Smooth muscle cell (in vitro differentiated cells): Measurements from ENCODE around the gene KANSL1L. TPM values are rescaled to one million over a fixed set of nuclear protein-coding genes. Genes with fewer than 3 reads are reported as not detected.

Experiments used
- DNase-seq: peaks from one replicate; lab custom pipeline; 2025; ENCODE audit not compliant: unreplicated experiment; lab: John Stamatoyannopoulos, UW
- H2AFZ ChIP-seq: fragments of 200-600 bp; sonication (generic); 2 replicates; pipeline ENCODE4 v1.6.0; 2016; ENCODE audit warnings: antibody characterized with exemption, low read depth, mild to moderate bottlenecking
- H3F3A ChIP-seq: fragments of 200-600 bp; sonication (generic); 2 replicates; pipeline ENCODE4 v1.6.0; 2017; ENCODE audit warnings: antibody characterized with exemption, low read depth
- H3K27ac ChIP-seq: fragments of 200-600 bp; sonication (generic); 2 replicates; pipeline ENCODE4 v1.5.1; 2016; ENCODE audit warnings: low read depth, mild to moderate bottlenecking
- H3K27me3 ChIP-seq: fragments of 200-600 bp; sonication (generic); 2 replicates; pipeline ENCODE4 v1.6.1; 2016; ENCODE audit warnings: low read depth, mild to moderate bottlenecking
- H3K36me3 ChIP-seq: fragments of 200-600 bp; sonication (generic); 2 replicates; pipeline ENCODE4 v1.5.1; 2016; ENCODE audit warnings: low read depth
- H3K4me1 ChIP-seq: fragments of 200-600 bp; sonication (generic); 2 replicates; pipeline ENCODE4 v1.5.1; 2016; ENCODE audit warnings: low read depth
- H3K4me2 ChIP-seq: fragments of 200-600 bp; sonication (generic); 2 replicates; pipeline ENCODE4 v1.6.0; 2016; ENCODE audit warnings: mild to moderate bottlenecking
- H3K4me3 ChIP-seq: fragments of 200-600 bp; sonication (generic); 2 replicates; pipeline ENCODE4 v1.5.1; 2016; ENCODE audit warnings: mild to moderate bottlenecking
- H3K79me2 ChIP-seq: fragments of 200-600 bp; sonication (generic); 2 replicates; pipeline ENCODE4 v1.6.0; 2016; ENCODE audit warnings: low read depth, mild to moderate bottlenecking
- H3K9ac ChIP-seq: fragments of 200-600 bp; sonication (generic); 2 replicates; pipeline ENCODE4 v1.6.0; 2016; ENCODE audit warnings: low read depth
- H3K9me3 ChIP-seq: fragments of 200-600 bp; sonication (generic); replicated peaks from 2 replicates; pipeline ENCODE4 v1.5.1; 2016; ENCODE audit warnings: low read depth
- H4K20me1 ChIP-seq: fragments of 200-600 bp; sonication (generic); 2 replicates; pipeline ENCODE4 v1.6.0; 2016; ENCODE audit warnings: low read depth
- WGBS: methylation state at CpG from one replicate; pipeline ENCODE4 v1.1.7; 2016; ENCODE audit warnings: low lambda C conversion rate; 5-methylcytosine and 5-hydroxymethylcytosine counted together
- polyA plus RNA-seq: library from polyadenylated mRNA; unstranded; fragments of >200 nt; fragmentation: Nextera tagmentation; extraction: Ambion mirVana; gene quantifications from 2 replicates; pipeline ENCODE4 v1.2.1, GENCODE V29; 2016
- total RNA-seq: library from RNA; depleted of rRNA; stranded (reverse); fragments of >200 nt; gene quantifications from 2 replicates; pipeline ENCODE4 v1.2.3, GENCODE V29; 2014
- TF ChIP-seq, protein P1 (sequence below): fragments of 200-600 bp; sonication (generic); IDR thresholded peaks from 2 replicates; pipeline ENCODE4 v1.5.1; 2017; ENCODE audit warnings: borderline replicate concordance, mild to moderate bottlenecking, antibody characterized with exemption; ENCODE audit not compliant: insufficient read depth, poor library complexity, severe bottlenecking

Gene KANSL1L
- total and polyA plus RNA-seq, 2 experiments from 2014 or later, result 3.6 to 27.0 TPM

DNA sequence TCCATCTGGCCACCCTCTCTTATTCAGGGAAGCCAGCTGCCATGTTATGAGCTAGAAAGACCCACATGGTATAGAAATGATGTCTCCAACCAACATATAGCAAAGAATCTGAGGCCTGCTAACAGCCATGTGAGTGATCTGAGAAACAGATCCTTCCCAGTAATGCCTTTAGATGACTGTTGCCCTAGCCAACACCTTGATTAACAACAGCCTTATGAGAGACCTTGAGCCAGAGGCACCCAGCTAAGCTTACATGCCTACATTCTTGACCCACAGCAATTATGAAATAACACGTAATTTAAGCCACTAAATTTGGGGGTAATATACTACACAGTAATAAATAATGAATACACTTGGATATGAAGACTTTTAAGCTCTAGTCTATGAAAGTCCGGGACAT is 13.0 kb downstream of the KANSL1L start:
- H3K9ac ChIP-seq, result no peak overlapping the region
- H3K27me3 ChIP-seq, result no peaks in the 10 kb centered on the region
- WGBS, result 96% methylated on average over 2 of the region's 2 CpGs
- no peaks in the 10 kb centered on the region for H3F3A ChIP-seq
- H3K36me3 ChIP-seq, result peaks cover 4% of the 10 kb centered on the region
- DNase-seq, result no peak
- H3K79me2 ChIP-seq, result peaks cover 52% of the 10 kb centered on the region
- no peak overlapping the region for H3K27ac ChIP-seq
- H3K4me2 ChIP-seq, result no peak overlapping the region
- no peaks in the 10 kb centered on the region for H3K4me1 ChIP-seq
- H2AFZ ChIP-seq, result no peak overlapping the region
- H3K4me3 ChIP-seq, result no peak overlapping the region
- H3K9me3 ChIP-seq, result no peaks in the 10 kb centered on the region
- H4K20me1 ChIP-seq, result peaks cover 31% of the 10 kb centered on the region
- TF ChIP-seq, protein P1, sequence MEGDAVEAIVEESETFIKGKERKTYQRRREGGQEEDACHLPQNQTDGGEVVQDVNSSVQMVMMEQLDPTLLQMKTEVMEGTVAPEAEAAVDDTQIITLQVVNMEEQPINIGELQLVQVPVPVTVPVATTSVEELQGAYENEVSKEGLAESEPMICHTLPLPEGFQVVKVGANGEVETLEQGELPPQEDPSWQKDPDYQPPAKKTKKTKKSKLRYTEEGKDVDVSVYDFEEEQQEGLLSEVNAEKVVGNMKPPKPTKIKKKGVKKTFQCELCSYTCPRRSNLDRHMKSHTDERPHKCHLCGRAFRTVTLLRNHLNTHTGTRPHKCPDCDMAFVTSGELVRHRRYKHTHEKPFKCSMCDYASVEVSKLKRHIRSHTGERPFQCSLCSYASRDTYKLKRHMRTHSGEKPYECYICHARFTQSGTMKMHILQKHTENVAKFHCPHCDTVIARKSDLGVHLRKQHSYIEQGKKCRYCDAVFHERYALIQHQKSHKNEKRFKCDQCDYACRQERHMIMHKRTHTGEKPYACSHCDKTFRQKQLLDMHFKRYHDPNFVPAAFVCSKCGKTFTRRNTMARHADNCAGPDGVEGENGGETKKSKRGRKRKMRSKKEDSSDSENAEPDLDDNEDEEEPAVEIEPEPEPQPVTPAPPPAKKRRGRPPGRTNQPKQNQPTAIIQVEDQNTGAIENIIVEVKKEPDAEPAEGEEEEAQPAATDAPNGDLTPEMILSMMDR, result no peak

DNA sequence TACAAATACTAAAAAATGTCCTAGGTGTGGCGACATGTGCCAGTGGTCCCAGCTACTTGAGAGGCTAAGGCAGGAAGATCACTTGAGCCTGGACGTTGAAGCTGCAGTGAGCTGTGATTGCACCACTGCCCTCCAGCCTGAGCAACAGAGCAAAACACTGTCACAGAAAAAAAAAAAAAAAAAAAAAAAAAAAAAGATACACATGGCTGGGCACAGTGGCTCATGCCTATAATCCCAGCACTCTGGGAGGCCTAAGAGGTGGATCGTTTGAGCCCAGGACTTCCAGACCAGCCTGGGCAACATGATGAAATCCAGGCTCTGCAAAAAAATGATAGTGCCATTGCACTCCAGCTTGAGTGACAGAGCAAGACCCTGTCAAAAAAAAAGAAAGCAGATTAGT is 13.7 kb downstream of the KANSL1L start:
- DNase-seq, result no peak
- H3K9me3 ChIP-seq, result no peaks in the 10 kb centered on the region
- TF ChIP-seq, protein P1, result no peak
- H3K79me2 ChIP-seq, result peaks cover 45% of the 10 kb centered on the region
- no peak overlapping the region for H3K9ac ChIP-seq
- H3K4me2 ChIP-seq, result no peak overlapping the region
- no peaks in the 10 kb centered on the region for H3K4me1 ChIP-seq
- H4K20me1 ChIP-seq, result peaks cover 29% of the 10 kb centered on the region
- peaks cover 4% of the 10 kb centered on the region for H3K36me3 ChIP-seq
- H3F3A ChIP-seq, result no peaks in the 10 kb centered on the region
- H3K27ac ChIP-seq, result no peak overlapping the region
- no peak overlapping the region for H2AFZ ChIP-seq
- no peaks in the 10 kb centered on the region for H3K27me3 ChIP-seq
- WGBS, result 79% methylated on average over 3 of the region's 3 CpGs
- no peak overlapping the region for H3K4me3 ChIP-seq

DNA sequence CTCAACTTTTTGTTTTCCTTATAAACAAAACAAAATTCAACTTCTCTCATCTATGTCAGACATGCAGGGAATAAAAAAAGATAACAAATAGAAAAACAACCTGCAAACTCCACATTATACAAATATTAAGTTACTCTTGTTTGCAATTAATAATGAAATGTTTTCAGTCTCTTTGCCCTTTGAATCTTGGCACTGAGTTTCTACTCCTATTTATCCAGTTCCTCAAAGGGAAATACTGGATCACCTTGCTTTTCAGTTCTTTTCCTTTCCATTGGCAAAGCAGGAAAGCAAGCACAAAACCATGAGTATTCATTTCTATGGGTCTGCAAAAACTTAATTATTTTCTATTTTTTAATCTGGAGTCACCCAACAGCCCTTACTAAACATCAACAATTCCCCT is 23.6 kb downstream of the KANSL1L start:
- TF ChIP-seq, protein P1, result no peak
- Histone ChIP-seq H3K79me2 (no peaks in the 10 kb centered on the region), H3K4me2 (no peak overlapping the region), H2AFZ (no peak overlapping the region), H4K20me1 (peaks cover 12% of the 10 kb centered on the region), H3K9ac (no peak overlapping the region), H3K27ac (no peak overlapping the region), H3K27me3 (no peaks in the 10 kb centered on the region), H3F3A (no peaks in the 10 kb centered on the region), H3K36me3 (no peaks in the 10 kb centered on the region), H3K4me3 (no peak overlapping the region), H3K9me3 (no peaks in the 10 kb centered on the region), H3K4me1 (no peaks in the 10 kb centered on the region)
- DNase-seq, result no peak

DNA sequence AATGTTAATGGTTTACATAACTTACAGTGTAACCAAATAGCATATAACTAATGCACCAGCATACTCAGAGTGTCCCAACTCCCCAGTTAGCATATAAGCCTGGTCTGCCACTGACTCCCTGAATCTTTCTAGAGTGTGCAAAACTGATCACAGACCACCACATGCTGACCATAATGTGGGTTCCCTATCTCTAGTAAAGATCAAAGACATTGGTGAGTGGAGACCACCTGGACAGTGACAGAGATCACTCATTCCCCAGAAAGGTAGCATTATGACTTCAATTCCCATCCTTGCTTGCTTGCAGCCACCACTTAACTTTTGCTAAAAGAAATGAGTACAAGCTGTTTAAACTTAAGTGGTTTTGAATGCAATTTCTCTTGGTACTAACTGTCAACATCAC is 39.0 kb downstream of the KANSL1L start:
- H3K79me2 ChIP-seq, result no peaks in the 10 kb centered on the region
- no peaks in the 10 kb centered on the region for H3F3A ChIP-seq
- H2AFZ ChIP-seq, result no peak overlapping the region
- TF ChIP-seq, protein P1, result no peak
- H3K4me3 ChIP-seq, result no peak overlapping the region
- no peaks in the 10 kb centered on the region for H3K4me1 ChIP-seq
- H3K36me3 ChIP-seq, result peaks cover 8% of the 10 kb centered on the region
- no peak overlapping the region for H3K27ac ChIP-seq
- H3K4me2 ChIP-seq, result no peak overlapping the region
- H4K20me1 ChIP-seq, result no peaks in the 10 kb centered on the region
- no peak for DNase-seq
- no peaks in the 10 kb centered on the region for H3K9me3 ChIP-seq
- no peak overlapping the region for H3K9ac ChIP-seq
- H3K27me3 ChIP-seq, result no peaks in the 10 kb centered on the region
